Astrocyte (in vitro differentiated cells and primary cell): ENCODE measurements around the gene MPC1.

Source experiments
- CTCF ChIP-seq: IDR thresholded peaks from 2 replicates; pipeline ENCODE4 v1.5.1; 2011; ENCODE audit warnings: low read depth, mild to moderate bottlenecking, inconsistent platforms, low read length, moderate library complexity; ENCODE audit not compliant: insufficient read depth
- EZH2 ChIP-seq: IDR thresholded peaks from 2 replicates; pipeline ENCODE4 v1.6.1; 2012; ENCODE audit warnings: mild to moderate bottlenecking, low read length, inconsistent platforms; ENCODE audit not compliant: insufficient read depth

GRCh38 chr6:166418691-166419143 is 36.0 kb upstream of the MPC1 start:
- no peak for TF ChIP-seq CTCF
- TF ChIP-seq EZH2: no peak
